Measurements from ENCODE around the gene AOC3.
"Not testable (repeated sequence)": the region's sequence is repeated elsewhere in the genome, so short reads cannot be mapped to it uniquely, and the experiment has no call there.

The AOC3 gene

GRCh38 chr17:42877037-42877436 lies 26.0 kb downstream of the AOC3 start:
- H3K4me3 ChIP-seq (ENCODE audit: low read depth, low read length): no peak overlapping the region
- no peak for TF ChIP-seq CTCF (IDR thresholded peaks at IDR 0.05; ENCODE audit: low read depth, low read length, missing control alignments)
- no peak for DNase-seq (ENCODE audit: low read depth)
- in situ Hi-C loops (cut with HindIII; ENCODE audit: low sequenced_read_pairs): no loop called here

DNA sequence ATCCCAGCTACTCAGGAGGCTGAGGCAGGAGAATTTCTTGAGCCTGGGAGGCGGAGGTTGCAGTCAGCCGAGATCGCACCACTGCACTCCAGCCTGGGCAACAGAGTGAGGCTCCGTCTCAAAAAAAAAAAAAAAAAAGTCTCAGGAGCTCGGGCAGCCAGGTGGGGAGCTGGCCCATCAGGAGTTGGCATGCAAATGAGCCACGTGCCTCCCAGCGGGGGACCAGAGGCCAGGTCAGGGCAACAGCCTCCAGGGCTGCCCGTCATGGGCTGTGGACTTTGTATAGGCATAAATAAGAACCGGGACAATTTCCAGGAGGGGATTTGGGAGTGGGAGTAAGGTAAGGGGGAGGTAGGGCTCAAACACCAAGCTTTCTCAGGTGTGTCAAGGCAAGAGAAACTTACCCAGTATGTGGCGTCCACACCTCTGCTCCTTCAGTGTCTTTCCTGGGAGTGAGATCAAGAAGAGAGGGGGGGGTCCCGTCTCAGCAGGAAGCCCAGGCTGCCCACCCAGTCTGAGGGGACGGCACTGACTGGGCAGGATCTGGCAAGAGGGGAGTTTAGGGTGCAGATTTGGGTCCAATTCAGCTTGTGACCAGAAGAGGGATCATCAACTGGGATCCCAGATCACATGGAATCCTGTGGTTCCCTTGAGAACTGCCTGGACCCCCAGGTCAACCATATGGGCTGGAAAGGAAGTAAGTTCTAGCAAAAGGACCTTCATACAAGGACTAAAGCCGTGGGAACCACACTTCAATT lies 27.3 kb downstream of the AOC3 start:
- in situ Hi-C loops (cut with HindIII; ENCODE audit: low sequenced_read_pairs): no loop called here
- TF ChIP-seq CTCF (IDR thresholded peaks at IDR 0.05; ENCODE audit: low read depth, low read length, missing control alignments): no peak
- no peak for DNase-seq (ENCODE audit: low read depth)
- H3K4me3 ChIP-seq (ENCODE audit: low read depth, low read length): no peak overlapping the region

DNA sequence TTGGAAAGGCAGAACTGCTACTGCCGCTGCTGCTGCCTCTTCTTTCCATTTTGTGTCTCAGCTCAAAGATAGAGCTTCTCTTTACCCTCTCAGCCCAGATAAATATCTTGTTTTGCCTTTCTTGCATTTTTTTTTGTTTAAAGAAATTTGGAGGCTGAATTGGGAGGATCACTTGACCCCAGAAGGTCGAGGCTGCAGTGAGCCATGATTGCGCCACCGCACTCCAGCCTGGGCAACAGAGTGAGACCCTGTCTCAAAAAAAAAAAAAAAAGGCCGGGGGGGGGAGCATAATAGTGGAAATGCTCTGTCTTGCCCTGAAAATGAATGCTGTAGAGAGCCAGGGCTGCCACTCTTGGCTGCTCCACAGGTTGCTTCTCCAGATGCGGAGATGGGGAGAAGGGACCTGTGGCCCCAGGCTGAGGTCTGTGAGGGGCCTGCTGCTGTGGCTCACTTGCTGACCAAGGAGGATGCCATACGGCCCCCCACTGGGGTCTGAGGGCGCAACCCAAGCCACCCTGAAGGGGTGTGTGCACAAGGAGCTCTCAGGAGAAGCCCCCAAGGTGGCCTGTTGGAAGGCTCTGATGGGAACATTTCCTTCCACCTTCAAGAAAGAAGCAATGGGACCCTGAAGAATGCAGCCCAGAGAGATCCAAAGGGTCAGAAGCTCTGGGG lies 28.1 kb downstream of the AOC3 start:
- no peak for TF ChIP-seq CTCF (IDR thresholded peaks at IDR 0.05; ENCODE audit: low read depth, low read length, missing control alignments)
- in situ Hi-C loops (cut with HindIII; ENCODE audit: low sequenced_read_pairs): no loop called here
- H3K4me3 ChIP-seq (ENCODE audit: low read depth, low read length): no peak overlapping the region
- DNase-seq (ENCODE audit: low read depth): no peak

DNA sequence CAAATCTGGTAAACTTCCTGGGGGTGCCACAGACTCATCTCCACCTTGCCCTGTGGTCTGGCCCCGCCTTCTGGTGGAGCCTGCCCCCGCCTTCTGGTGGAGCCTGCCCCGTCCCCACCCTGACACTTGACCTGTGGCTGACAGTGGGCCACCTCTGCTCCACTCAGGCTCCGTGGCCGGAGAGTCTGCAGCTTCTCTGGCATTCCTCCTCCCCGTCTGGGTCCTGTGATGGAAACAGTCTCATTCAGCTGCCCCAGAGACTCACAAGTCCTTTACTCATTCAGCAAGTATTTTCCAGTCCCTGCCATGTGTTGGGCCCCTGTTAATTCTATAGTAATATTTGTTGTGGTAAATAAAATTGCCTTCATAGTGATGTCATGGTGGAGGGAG lies 28.6 kb downstream of the AOC3 start:
- in situ Hi-C loops (cut with HindIII; ENCODE audit: low sequenced_read_pairs): no loop called here
- no peak for TF ChIP-seq CTCF (IDR thresholded peaks at IDR 0.05; ENCODE audit: low read depth, low read length, missing control alignments)
- H3K4me3 ChIP-seq (ENCODE audit: low read depth, low read length): no peak overlapping the region
- no peak for DNase-seq (ENCODE audit: low read depth)

GRCh38 chr17:42880776-42881310 lies 29.8 kb downstream of the AOC3 start:
- no peak overlapping the region for H3K4me3 ChIP-seq (ENCODE audit: low read depth, low read length)
- TF ChIP-seq CTCF (IDR thresholded peaks at IDR 0.05; ENCODE audit: low read depth, low read length, missing control alignments): no peak
- in situ Hi-C loops (cut with HindIII; ENCODE audit: low sequenced_read_pairs): loop anchor here (5.0 kb wide), 1 partner anchor 44 kb away; no protein-coding TSS in a partner anchor
- no peak for DNase-seq (ENCODE audit: low read depth)

- H3K4me3 ChIP-seq (ENCODE audit: low read depth, low read length); DNase-seq (ENCODE audit: low read depth): not testable (repeated sequence)
- in situ Hi-C loops (cut with HindIII; ENCODE audit: low sequenced_read_pairs): loop anchor here (5.0 kb wide), 1 partner anchor 44 kb away; no protein-coding TSS in a partner anchor
These were observed 30.7 kb downstream of the AOC3 start for GRCh38 chr17:42881706-42882105.

GRCh38 chr17:42882166-42882565 lies 31.2 kb downstream of the AOC3 start:
- no peak for DNase-seq (ENCODE audit: low read depth)
- in situ Hi-C loops (cut with HindIII; ENCODE audit: low sequenced_read_pairs): loop anchor here (5.0 kb wide), 1 partner anchor 45 kb away; no protein-coding TSS in a partner anchor
- no peak for TF ChIP-seq CTCF (IDR thresholded peaks at IDR 0.05; ENCODE audit: low read depth, low read length, missing control alignments)

More at GRCh38 chr17:42882166-42882565, 31.2 kb downstream of the AOC3 start:
- H3K4me3 ChIP-seq (ENCODE audit: low read depth, low read length): no peak overlapping the region
